ENCODE results near the gene GMPS. TPM values are rescaled to one million over a fixed set of nuclear protein-coding genes. Genes with fewer than 3 reads are reported as not detected.
A peak's percentile ranks its signal among the peaks of the same experiment; 100 is the strongest.

The GMPS gene
- total and polyA plus RNA-seq, 2 experiments from 2014 or later = 49.0 to 65.1 TPM

GRCh38 chr3:155891321-155891720, 20.9 kb downstream of the GMPS start:
- H3K4me3 ChIP-seq = no peak overlapping the region
- 66 to 70% methylated on average over 5 of the region's 5 CpGs for WGBS, 2 experiments (ENCODE audit: low coverage in 1 of 2, low lambda C conversion rate in 2 of 2, missing lambda C conversion rate in 2 of 2)
- DNase-seq = peak; percentile 69

GRCh38 chr3:155895379-155895900, 25.0 kb downstream of the GMPS start:
- no peaks in the 10 kb centered on the region for H3K27me3 ChIP-seq (replicated peaks; ENCODE audit: insufficient read depth)
- no peaks in the 10 kb centered on the region for H4K20me1 ChIP-seq (ENCODE audit: insufficient read depth)
- peaks cover 91% of the 10 kb centered on the region for H3K79me2 ChIP-seq (ENCODE audit: insufficient read depth)
- DNase-seq = no peak
- peaks cover 38% of the 10 kb centered on the region for H3K36me3 ChIP-seq (ENCODE audit: low read depth)
- no peak overlapping the region for H3K4me2 ChIP-seq (ENCODE audit: unreplicated experiment)
- H3K4me1 ChIP-seq (ENCODE audit: insufficient read depth) = peaks cover 14% of the 10 kb centered on the region
- no peak overlapping the region for H3K4me3 ChIP-seq
- peaks cover 18% of the 10 kb centered on the region for H3F3A ChIP-seq (ENCODE audit: insufficient read depth)
- no peak overlapping the region for H3K27ac ChIP-seq
- H2AFZ ChIP-seq = no peak overlapping the region
- WGBS, 2 experiments (ENCODE audit: low coverage in 1 of 2, low lambda C conversion rate in 2 of 2, missing lambda C conversion rate in 2 of 2) = 95 to 98% methylated on average over 7 of the region's 7 CpGs
- in situ Hi-C loops (cut with MboI) = no loop called here
- H3K9me3 ChIP-seq (ENCODE audit: low read depth) = no peaks in the 10 kb centered on the region
- H3K9ac ChIP-seq = no peak overlapping the region
- no peaks in the 10 kb centered on the region for H3K9me2 ChIP-seq (ENCODE audit: insufficient read depth)
- no peak for TF ChIP-seq EZH2phosphoT487 (IDR thresholded peaks at IDR 0.05; ENCODE audit: insufficient read depth, low read depth)
- no peak for TF ChIP-seq EZH2 (IDR thresholded peaks at IDR 0.05; ENCODE audit: insufficient read depth, poor library complexity, severe bottlenecking)

More at GRCh38 chr3:155891321-155891720, 20.9 kb downstream of the GMPS start:
- peak overlapping the region; percentile 10; the same call in 1 of the 2 replicates for H3K9ac ChIP-seq
- in situ Hi-C loops (cut with MboI) = no loop called here
- peak overlapping the region; percentile 49 for H3K27ac ChIP-seq
- peak overlapping the region; percentile 59 for H3K4me2 ChIP-seq (ENCODE audit: unreplicated experiment)
- no peaks in the 10 kb centered on the region for H3K27me3 ChIP-seq (replicated peaks; ENCODE audit: insufficient read depth)
- H3F3A ChIP-seq (ENCODE audit: insufficient read depth) = peaks cover 10% of the 10 kb centered on the region
- peaks cover 100% of the 10 kb centered on the region for H3K79me2 ChIP-seq (ENCODE audit: insufficient read depth)
- H3K9me3 ChIP-seq (ENCODE audit: low read depth) = no peaks in the 10 kb centered on the region
- peaks cover 22% of the 10 kb centered on the region for H3K4me1 ChIP-seq (ENCODE audit: insufficient read depth)
- H4K20me1 ChIP-seq (ENCODE audit: insufficient read depth) = no peaks in the 10 kb centered on the region
- peaks cover 22% of the 10 kb centered on the region for H3K36me3 ChIP-seq (ENCODE audit: low read depth)
- H2AFZ ChIP-seq = peak overlapping the region; percentile 5; the same call in 1 of the 2 replicates
- TF ChIP-seq EZH2phosphoT487 (IDR thresholded peaks at IDR 0.05; ENCODE audit: insufficient read depth, low read depth) (no peak), EZH2 (IDR thresholded peaks at IDR 0.05; ENCODE audit: insufficient read depth, poor library complexity, severe bottlenecking) (no peak)
- H3K9me2 ChIP-seq (ENCODE audit: insufficient read depth) = no peaks in the 10 kb centered on the region

- Histone ChIP-seq H3K4me2 (ENCODE audit: unreplicated experiment) (no peak overlapping the region), H2AFZ (no peak overlapping the region), H3K4me3 (no peak overlapping the region), H4K20me1 (ENCODE audit: insufficient read depth) (no peaks in the 10 kb centered on the region), H3K9me3 (ENCODE audit: low read depth) (no peaks in the 10 kb centered on the region), H3K27me3 (replicated peaks; ENCODE audit: insufficient read depth) (no peaks in the 10 kb centered on the region), H3K4me1 (ENCODE audit: insufficient read depth) (peaks cover 10% of the 10 kb centered on the region), H3K9me2 (ENCODE audit: insufficient read depth) (no peaks in the 10 kb centered on the region), H3K36me3 (ENCODE audit: low read depth) (peaks cover 48% of the 10 kb centered on the region), H3F3A (ENCODE audit: insufficient read depth) (peaks cover 10% of the 10 kb centered on the region; the same call in 1 of the 2 replicates), H3K79me2 (ENCODE audit: insufficient read depth) (0 out of 2 replicates have a peak, but pooled peaks cover 14% of the 10 kb centered on the region), H3K9ac (no peak overlapping the region), H3K27ac (no peak overlapping the region)
- WGBS, 2 experiments (ENCODE audit: low coverage in 1 of 2, low lambda C conversion rate in 2 of 2, missing lambda C conversion rate in 2 of 2) = 95 to 100% methylated on average over 1 of the region's 1 CpG
- in situ Hi-C loops (cut with MboI) = no loop called here
- TF ChIP-seq EZH2phosphoT487 (IDR thresholded peaks at IDR 0.05; ENCODE audit: insufficient read depth, low read depth) = no peak
- no peak for TF ChIP-seq EZH2 (IDR thresholded peaks at IDR 0.05; ENCODE audit: insufficient read depth, poor library complexity, severe bottlenecking)
- DNase-seq = no peak
These were observed 36.5 kb downstream of the GMPS start for GRCh38 chr3:155906900-155907299.

GRCh38 chr3:155908086-155908485, 37.6 kb downstream of the GMPS start:
- Histone ChIP-seq H3K4me1 (ENCODE audit: insufficient read depth) (peaks cover 22% of the 10 kb centered on the region), H3F3A (ENCODE audit: insufficient read depth) (peaks cover 21% of the 10 kb centered on the region), H3K79me2 (ENCODE audit: insufficient read depth) (0 out of 2 replicates have a peak, but pooled peaks cover 4% of the 10 kb centered on the region), H3K9me2 (ENCODE audit: insufficient read depth) (no peaks in the 10 kb centered on the region), H3K4me2 (ENCODE audit: unreplicated experiment) (no peak overlapping the region), H3K4me3 (no peak overlapping the region), H2AFZ (no peak overlapping the region), H3K27me3 (replicated peaks; ENCODE audit: insufficient read depth) (no peaks in the 10 kb centered on the region), H3K9me3 (ENCODE audit: low read depth) (no peaks in the 10 kb centered on the region), H4K20me1 (ENCODE audit: insufficient read depth) (no peaks in the 10 kb centered on the region), H3K9ac (no peak overlapping the region), H3K36me3 (ENCODE audit: low read depth) (peaks cover 48% of the 10 kb centered on the region), H3K27ac (no peak overlapping the region)
- 97 to 98% methylated on average over 4 of the region's 4 CpGs for WGBS, 2 experiments (ENCODE audit: low coverage in 1 of 2, low lambda C conversion rate in 2 of 2, missing lambda C conversion rate in 2 of 2)
- DNase-seq = no peak
- in situ Hi-C loops (cut with MboI) = no loop called here
- TF ChIP-seq EZH2 (IDR thresholded peaks at IDR 0.05; ENCODE audit: insufficient read depth, poor library complexity, severe bottlenecking) = no peak
- TF ChIP-seq EZH2phosphoT487 (IDR thresholded peaks at IDR 0.05; ENCODE audit: insufficient read depth, low read depth) = no peak

Measured in GM23248 (cell line).